Stromal cell of bone marrow (primary cell): Measurements from ENCODE around the gene XPR1.

ENCODE experiments used
- DNase-seq: peaks from one replicate; pipeline ENCODE4 v3.0.0-alpha.2; 2012; ENCODE audit warnings: low read depth

Gene XPR1

DNA sequence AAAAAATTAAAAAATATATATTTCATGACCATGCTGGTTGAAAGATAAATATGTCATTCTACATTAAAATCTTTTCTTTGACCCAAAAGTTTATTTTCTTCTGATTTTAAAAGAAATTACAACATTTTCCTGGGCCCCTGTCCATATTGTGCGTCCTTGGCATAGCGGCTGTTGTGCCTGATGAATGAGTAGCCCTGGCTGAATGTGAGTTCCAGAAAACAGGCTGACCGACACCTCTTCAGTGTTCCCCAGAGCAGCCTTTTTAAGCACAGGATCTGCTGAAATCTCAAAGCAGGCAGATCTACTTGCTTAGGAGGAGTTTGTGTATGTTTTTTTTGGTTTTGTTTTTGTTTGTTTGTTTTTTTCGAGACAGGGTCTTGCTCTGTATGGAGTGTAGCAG lies 300.6 kb downstream of the XPR1 start:
- DNase-seq, result no peak

DNA sequence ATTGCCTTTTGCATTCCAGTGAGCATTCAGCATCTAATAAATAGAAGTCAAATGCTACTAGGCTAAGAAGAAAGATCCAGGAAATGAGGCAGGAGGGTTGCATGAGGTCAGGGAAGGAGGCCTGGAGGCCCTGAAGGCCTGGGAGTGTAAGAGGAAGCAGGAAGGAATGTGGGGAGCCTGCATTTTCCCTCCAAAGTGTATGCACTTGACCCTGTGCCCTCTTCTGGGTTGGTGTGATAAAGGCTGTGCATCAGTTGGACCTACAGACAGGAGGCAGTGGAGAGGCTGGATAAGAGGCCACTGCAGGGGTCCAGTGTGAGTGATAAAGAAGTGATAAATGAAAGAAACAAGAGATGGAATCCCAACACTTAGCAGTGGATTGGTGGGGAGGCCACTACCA lies 301.3 kb downstream of the XPR1 start:
- no peak for DNase-seq

- no peak for DNase-seq
These were observed 302.7 kb downstream of the XPR1 start for GRCh38 chr1:180934563-180934962.

DNA sequence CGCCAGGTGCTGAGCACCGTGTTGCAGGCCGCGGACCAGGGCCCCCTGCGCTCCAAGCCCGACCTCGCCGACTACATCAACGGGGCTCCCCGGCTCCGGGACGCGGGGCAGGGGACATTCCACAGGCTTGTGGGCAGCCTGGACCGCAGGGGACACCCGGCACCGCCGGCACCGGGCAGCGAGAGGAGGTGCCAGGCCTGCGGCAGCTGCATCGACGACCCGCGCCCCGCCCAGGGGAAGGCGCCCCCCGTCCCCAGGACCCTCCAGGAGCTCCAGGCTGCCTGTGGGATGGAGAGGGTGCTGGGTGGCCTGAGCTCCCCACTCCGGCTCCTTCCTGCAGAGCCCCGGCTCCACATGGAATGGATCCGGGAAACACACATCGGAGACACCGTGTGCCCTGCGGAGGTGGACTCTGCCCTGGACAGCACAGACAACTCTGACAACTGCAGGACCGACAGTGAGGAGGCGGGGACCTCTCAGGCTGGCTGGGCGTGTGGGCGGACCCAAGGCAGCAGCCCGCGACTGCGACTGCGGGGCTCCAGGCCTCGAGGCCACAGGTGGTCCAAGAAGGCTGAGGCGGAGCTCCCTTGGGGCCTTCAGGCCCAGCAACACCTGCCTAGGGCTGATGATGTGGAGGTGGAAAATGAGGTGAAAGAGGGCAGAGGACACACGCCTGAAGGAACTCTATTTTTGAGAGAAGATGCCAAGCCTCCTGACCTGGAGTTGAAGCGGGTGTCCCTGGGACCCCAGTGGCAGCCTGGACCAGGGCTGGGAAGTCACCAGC lies 303.7 kb downstream of the XPR1 start:
- no peak for DNase-seq

- DNase-seq, result no peak
These were observed 304.5 kb downstream of the XPR1 start for GRCh38 chr1:180936110-180937011.

DNA sequence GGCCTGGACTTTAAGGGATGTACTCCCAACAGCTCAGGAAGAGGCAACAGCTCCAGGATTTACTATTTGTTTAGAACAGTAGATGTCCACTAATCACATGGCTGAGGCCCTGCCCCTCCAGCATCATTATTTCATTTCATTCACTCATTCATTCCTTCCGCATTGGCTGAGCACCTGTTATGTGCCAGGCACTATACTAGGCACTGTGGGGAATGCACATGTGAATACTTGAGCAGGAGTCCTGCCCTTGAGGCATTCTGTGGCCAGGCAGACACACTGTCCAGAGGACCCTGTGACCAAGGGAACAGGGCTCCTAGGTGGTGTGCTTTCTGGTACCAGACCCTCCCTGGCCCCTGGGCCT lies 305.2 kb downstream of the XPR1 start:
- no peak for DNase-seq

GRCh38 chr1:180937624-180938225 lies 305.9 kb downstream of the XPR1 start:
- no peak for DNase-seq

DNA sequence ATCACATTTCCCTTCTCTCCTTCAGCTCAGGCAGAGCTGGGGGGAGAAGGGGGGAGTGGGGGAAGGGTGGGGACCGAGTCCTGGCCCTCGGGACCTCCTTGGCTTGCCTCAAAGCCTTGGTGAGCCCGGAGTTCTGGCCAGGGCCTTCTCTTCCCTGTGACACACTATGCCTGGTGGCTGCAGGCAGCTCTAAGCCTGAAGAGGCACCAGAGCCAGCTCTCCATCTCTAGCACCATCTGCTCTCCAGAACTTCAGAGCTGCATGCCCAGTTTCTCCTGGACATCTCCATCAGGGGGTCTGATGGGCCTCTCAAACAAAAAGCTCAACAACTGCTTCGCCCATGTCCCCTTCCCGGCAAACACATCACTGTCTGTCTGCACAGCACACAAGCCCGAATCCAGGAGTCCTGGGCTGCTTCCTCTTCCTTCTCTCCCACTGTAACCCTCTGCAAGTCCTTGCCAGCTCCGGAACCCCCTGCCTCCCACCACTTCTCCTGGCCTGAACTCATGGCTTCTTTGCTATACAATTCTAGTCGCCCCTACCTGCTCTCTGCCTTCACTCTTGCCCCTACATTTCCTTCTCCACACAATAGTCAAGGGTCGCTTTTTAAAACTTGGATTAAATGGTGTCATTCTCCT lies 307.4 kb downstream of the XPR1 start:
- no peak for DNase-seq

DNA sequence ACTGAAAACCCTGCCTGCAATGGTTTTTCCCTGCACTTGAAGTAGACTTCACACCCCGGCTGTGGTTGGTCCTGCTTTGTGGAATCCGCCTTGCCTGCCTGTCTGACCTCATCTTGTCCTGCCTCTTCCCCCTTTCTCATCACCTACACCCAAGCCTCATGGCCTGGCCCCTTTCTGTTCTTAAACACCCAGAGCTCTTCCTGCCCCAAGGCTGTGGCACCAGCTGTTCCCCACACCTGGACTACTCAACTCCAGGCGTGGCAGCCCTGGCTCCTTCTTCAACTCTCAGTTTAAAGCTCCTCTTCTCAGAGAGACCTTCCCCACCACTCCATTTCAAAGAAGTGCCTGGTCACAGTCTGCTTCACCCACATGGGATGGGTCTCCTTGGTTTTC lies 307.9 kb downstream of the XPR1 start:
- DNase-seq, result no peak
